Measurements from ENCODE around the gene PALM2AKAP2. TPM values are rescaled to one million over a fixed set of nuclear protein-coding genes. Genes with fewer than 3 reads are reported as not detected.

Gene PALM2AKAP2
- total RNA-seq, 1 donor from 2014 or later: 0.57 TPM

- DNase-seq (ENCODE audit: low spot score): no peak
- peaks cover 15% of the 10 kb centered on the region for H3K27me3 Mint-ChIP-seq (ENCODE audit: low read depth)
- H3K36me3 Mint-ChIP-seq (ENCODE audit: low read depth): no peaks in the 10 kb centered on the region
- no peaks in the 10 kb centered on the region for H3K9me3 Mint-ChIP-seq
- no peak overlapping the region for H3K4me3 Mint-ChIP-seq (ENCODE audit: low read depth)
- intact Hi-C loops (cut with micrococcal nuclease): no loop called here
- no peak overlapping the region for H3K27ac Mint-ChIP-seq
- H3K4me1 Mint-ChIP-seq (ENCODE audit: low read depth): no peaks in the 10 kb centered on the region
Observed at GRCh38 chr9:109797509-109797908, 17.5 kb downstream of the PALM2AKAP2 start.

DNA sequence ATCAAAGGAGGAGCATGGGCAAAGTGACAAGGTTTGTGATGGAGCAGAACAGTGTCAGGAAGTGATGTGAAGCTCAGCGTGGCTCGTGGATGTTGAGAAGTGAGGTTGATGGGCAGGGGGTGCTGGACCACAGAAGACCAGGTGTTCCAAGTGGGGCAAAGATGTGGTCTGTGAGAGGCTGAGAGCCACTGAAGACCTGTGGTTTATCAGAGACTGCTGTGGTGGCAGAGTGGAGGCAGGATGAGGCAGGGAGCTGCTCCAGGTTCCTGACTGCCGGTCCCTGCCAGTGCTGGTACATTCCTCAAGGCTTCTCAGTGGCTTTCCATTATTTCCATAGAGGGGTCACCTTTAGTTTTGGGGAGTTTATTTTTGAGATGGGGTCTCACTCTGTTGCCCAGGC, 19.1 kb downstream of the PALM2AKAP2 start:
- Mint-ChIP-seq H3K27me3 (ENCODE audit: low read depth) (peaks cover 17% of the 10 kb centered on the region), H3K4me1 (ENCODE audit: low read depth) (no peaks in the 10 kb centered on the region), H3K4me3 (ENCODE audit: low read depth) (no peak overlapping the region), H3K9me3 (no peaks in the 10 kb centered on the region), H3K27ac (no peak overlapping the region), H3K36me3 (ENCODE audit: low read depth) (no peaks in the 10 kb centered on the region)
- no peak for DNase-seq (ENCODE audit: low spot score)
- intact Hi-C loops (cut with micrococcal nuclease): no loop called here

GRCh38 chr9:109799792-109800191, 19.8 kb downstream of the PALM2AKAP2 start:
- H3K4me3 Mint-ChIP-seq (ENCODE audit: low read depth): no peak overlapping the region
- no peaks in the 10 kb centered on the region for H3K9me3 Mint-ChIP-seq
- H3K4me1 Mint-ChIP-seq (ENCODE audit: low read depth): no peaks in the 10 kb centered on the region
- no peak overlapping the region for H3K27ac Mint-ChIP-seq
- intact Hi-C loops (cut with micrococcal nuclease): no loop called here
- DNase-seq (ENCODE audit: low spot score): no peak
- peaks cover 18% of the 10 kb centered on the region for H3K27me3 Mint-ChIP-seq (ENCODE audit: low read depth)
- no peaks in the 10 kb centered on the region for H3K36me3 Mint-ChIP-seq (ENCODE audit: low read depth)

DNA sequence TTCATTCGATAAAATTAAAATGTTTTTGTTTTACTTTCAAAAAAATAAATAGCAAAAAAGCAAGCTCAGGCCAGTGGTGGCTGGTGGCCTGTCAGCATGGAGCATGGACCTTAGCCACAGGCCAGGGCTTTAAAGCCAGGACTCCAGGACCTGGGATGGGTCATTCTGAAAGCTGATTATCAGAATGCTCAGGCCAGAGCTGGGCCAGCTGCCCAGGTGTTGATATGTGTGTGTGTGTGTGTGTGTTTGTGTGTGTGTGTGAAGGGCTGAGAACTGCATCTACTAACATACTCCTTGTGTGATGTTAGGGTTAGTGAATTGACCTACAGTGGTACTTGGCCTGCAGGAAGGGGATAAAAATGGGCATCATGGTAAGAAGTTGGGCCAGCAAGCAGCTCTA, 21.5 kb downstream of the PALM2AKAP2 start:
- no peak for DNase-seq (ENCODE audit: low spot score)
- no peaks in the 10 kb centered on the region for H3K36me3 Mint-ChIP-seq (ENCODE audit: low read depth)
- intact Hi-C loops (cut with micrococcal nuclease): no loop called here
- no peak overlapping the region for H3K27ac Mint-ChIP-seq
- no peaks in the 10 kb centered on the region for H3K9me3 Mint-ChIP-seq
- H3K4me3 Mint-ChIP-seq (ENCODE audit: low read depth): no peak overlapping the region
- no peaks in the 10 kb centered on the region for H3K4me1 Mint-ChIP-seq (ENCODE audit: low read depth)
- H3K27me3 Mint-ChIP-seq (ENCODE audit: low read depth): peaks cover 21% of the 10 kb centered on the region

DNA sequence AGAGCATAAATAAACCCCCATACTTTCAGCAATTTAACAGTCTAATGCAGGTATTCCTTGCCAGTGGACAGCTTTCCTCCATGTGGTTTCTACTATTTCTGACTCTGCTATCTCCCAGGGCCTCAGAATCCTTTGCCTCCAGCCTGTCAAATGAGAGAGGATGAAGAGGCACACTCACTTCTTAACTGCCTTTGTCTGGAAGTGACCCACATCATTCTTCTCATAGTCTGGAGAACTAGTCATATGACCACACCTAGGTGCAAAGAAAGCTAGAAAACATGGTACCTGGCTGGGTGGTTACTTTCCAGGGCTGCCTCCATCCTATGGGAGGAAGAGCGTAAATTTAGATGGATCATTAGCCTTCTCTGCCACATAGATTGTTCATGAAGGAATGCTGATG, 22.5 kb downstream of the PALM2AKAP2 start:
- H3K4me1 Mint-ChIP-seq (ENCODE audit: low read depth): no peaks in the 10 kb centered on the region
- DNase-seq (ENCODE audit: low spot score): no peak
- H3K36me3 Mint-ChIP-seq (ENCODE audit: low read depth): no peaks in the 10 kb centered on the region
- H3K27ac Mint-ChIP-seq: no peak overlapping the region
- no peak overlapping the region for H3K4me3 Mint-ChIP-seq (ENCODE audit: low read depth)
- H3K9me3 Mint-ChIP-seq: no peaks in the 10 kb centered on the region
- intact Hi-C loops (cut with micrococcal nuclease): no loop called here
- H3K27me3 Mint-ChIP-seq (ENCODE audit: low read depth): peaks cover 25% of the 10 kb centered on the region

- intact Hi-C loops (cut with micrococcal nuclease): no loop called here
- Mint-ChIP-seq H3K36me3 (ENCODE audit: low read depth) (no peaks in the 10 kb centered on the region), H3K27ac (no peak overlapping the region), H3K9me3 (no peaks in the 10 kb centered on the region), H3K4me3 (ENCODE audit: low read depth) (no peak overlapping the region), H3K27me3 (ENCODE audit: low read depth) (peaks cover 26% of the 10 kb centered on the region), H3K4me1 (ENCODE audit: low read depth) (no peaks in the 10 kb centered on the region)
- no peak for DNase-seq (ENCODE audit: low spot score)
Observed at GRCh38 chr9:109805050-109805449, 25.1 kb downstream of the PALM2AKAP2 start.

DNA sequence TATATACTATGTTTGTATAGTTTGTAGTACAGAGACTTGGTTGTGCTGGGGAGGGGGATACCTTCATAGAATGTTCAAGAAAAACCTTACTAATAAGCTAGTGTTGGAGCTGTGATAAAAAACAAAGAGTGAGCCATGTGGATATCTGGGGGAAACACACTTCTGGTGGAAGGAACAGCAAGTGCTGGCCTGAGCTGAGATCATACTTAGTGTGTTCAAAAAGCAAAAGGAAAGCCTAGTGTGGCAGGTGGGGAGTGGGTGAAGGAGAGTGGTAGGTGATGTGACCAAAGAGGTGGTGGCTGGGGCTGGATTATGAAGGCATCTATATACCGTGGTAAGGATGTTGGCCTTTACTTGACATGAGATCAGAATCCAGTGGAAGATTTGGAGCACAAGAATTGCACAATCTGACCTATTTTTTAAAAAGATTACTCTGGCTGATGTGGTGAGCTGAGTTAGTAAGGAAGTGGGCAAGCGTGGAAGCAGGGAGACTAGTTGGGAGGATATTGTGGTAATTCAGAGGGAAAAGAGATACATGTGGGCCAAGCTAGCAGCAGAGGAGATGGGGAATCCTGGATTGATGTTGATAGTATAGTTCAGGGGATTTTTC, 26.6 kb downstream of the PALM2AKAP2 start:
- Mint-ChIP-seq H3K9me3 (no peaks in the 10 kb centered on the region), H3K27ac (no peak overlapping the region), H3K4me1 (ENCODE audit: low read depth) (no peaks in the 10 kb centered on the region), H3K27me3 (ENCODE audit: low read depth) (peaks cover 29% of the 10 kb centered on the region), H3K4me3 (ENCODE audit: low read depth) (no peak overlapping the region), H3K36me3 (ENCODE audit: low read depth) (no peaks in the 10 kb centered on the region)
- intact Hi-C loops (cut with micrococcal nuclease): no loop called here
- no peak for DNase-seq (ENCODE audit: low spot score)

DNA sequence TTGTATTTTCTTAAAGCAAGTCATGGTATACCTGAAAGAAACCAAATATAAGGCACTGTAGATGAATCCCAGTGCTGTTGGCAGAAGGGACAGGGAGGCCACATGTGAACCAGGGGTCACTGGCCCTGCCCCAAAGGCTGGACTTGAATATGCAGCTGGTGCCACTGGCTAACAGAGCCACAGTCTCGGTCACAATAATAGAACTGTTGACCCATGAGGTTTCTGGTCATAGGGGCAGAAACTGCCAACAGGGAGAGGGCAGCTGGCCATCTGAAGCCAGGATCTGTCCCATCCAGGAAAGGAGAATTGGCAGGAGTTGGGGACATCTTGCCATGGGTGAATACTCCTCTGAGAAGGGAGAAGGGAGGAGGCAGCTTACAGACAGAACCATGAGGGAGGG, 31.9 kb downstream of the PALM2AKAP2 start:
- Mint-ChIP-seq H3K9me3 (no peaks in the 10 kb centered on the region), H3K36me3 (ENCODE audit: low read depth) (no peaks in the 10 kb centered on the region), H3K4me1 (ENCODE audit: low read depth) (peaks cover 3% of the 10 kb centered on the region), H3K4me3 (ENCODE audit: low read depth) (no peak overlapping the region), H3K27ac (no peak overlapping the region), H3K27me3 (ENCODE audit: low read depth) (peaks cover 12% of the 10 kb centered on the region)
- intact Hi-C loops (cut with micrococcal nuclease): no loop called here
- DNase-seq (ENCODE audit: low spot score): no peak

- peaks cover 10% of the 10 kb centered on the region for H3K27me3 Mint-ChIP-seq (ENCODE audit: low read depth)
- no peak overlapping the region for H3K27ac Mint-ChIP-seq
- H3K4me3 Mint-ChIP-seq (ENCODE audit: low read depth): no peak overlapping the region
- intact Hi-C loops (cut with micrococcal nuclease): no loop called here
- no peak for DNase-seq (ENCODE audit: low spot score)
- H3K36me3 Mint-ChIP-seq (ENCODE audit: low read depth): no peaks in the 10 kb centered on the region
- H3K4me1 Mint-ChIP-seq (ENCODE audit: low read depth): peaks cover 3% of the 10 kb centered on the region
- no peaks in the 10 kb centered on the region for H3K9me3 Mint-ChIP-seq
Observed at GRCh38 chr9:109812331-109812730, 32.3 kb downstream of the PALM2AKAP2 start.

- H3K27ac Mint-ChIP-seq: no peak overlapping the region
- no peak overlapping the region for H3K4me3 Mint-ChIP-seq (ENCODE audit: low read depth)
- peaks cover 9% of the 10 kb centered on the region for H3K27me3 Mint-ChIP-seq (ENCODE audit: low read depth)
- DNase-seq (ENCODE audit: low spot score): no peak
- no peaks in the 10 kb centered on the region for H3K36me3 Mint-ChIP-seq (ENCODE audit: low read depth)
- intact Hi-C loops (cut with micrococcal nuclease): no loop called here
- H3K4me1 Mint-ChIP-seq (ENCODE audit: low read depth): peaks cover 3% of the 10 kb centered on the region
- no peaks in the 10 kb centered on the region for H3K9me3 Mint-ChIP-seq
Observed at GRCh38 chr9:109812818-109813281, 32.9 kb downstream of the PALM2AKAP2 start.

- Mint-ChIP-seq H3K27me3 (ENCODE audit: low read depth) (peaks cover 8% of the 10 kb centered on the region), H3K27ac (no peak overlapping the region), H3K36me3 (ENCODE audit: low read depth) (no peaks in the 10 kb centered on the region), H3K4me3 (ENCODE audit: low read depth) (no peak overlapping the region), H3K9me3 (no peaks in the 10 kb centered on the region), H3K4me1 (ENCODE audit: low read depth) (peaks cover 3% of the 10 kb centered on the region)
- DNase-seq (ENCODE audit: low spot score): no peak
- intact Hi-C loops (cut with micrococcal nuclease): no loop called here
Observed at GRCh38 chr9:109813303-109813702, 33.3 kb downstream of the PALM2AKAP2 start.

GRCh38 chr9:109813829-109814228, 33.8 kb downstream of the PALM2AKAP2 start:
- Mint-ChIP-seq H3K4me1 (ENCODE audit: low read depth) (peaks cover 3% of the 10 kb centered on the region), H3K27ac (no peak overlapping the region), H3K9me3 (no peaks in the 10 kb centered on the region), H3K36me3 (ENCODE audit: low read depth) (no peaks in the 10 kb centered on the region), H3K27me3 (ENCODE audit: low read depth) (peaks cover 8% of the 10 kb centered on the region), H3K4me3 (ENCODE audit: low read depth) (no peak overlapping the region)
- no peak for DNase-seq (ENCODE audit: low spot score)
- intact Hi-C loops (cut with micrococcal nuclease): no loop called here

GRCh38 chr9:109815366-109815947, 35.5 kb downstream of the PALM2AKAP2 start:
- H3K4me3 Mint-ChIP-seq (ENCODE audit: low read depth): no peak overlapping the region
- intact Hi-C loops (cut with micrococcal nuclease): loop anchor here (5.0 kb wide), 1 partner anchor 72 kb away; no protein-coding TSS in a partner anchor
- DNase-seq (ENCODE audit: low spot score): no peak
- no peaks in the 10 kb centered on the region for H3K36me3 Mint-ChIP-seq (ENCODE audit: low read depth)
- no peak overlapping the region for H3K27ac Mint-ChIP-seq
- H3K4me1 Mint-ChIP-seq (ENCODE audit: low read depth): peaks cover 3% of the 10 kb centered on the region
- no peaks in the 10 kb centered on the region for H3K9me3 Mint-ChIP-seq
- peaks cover 4% of the 10 kb centered on the region for H3K27me3 Mint-ChIP-seq (ENCODE audit: low read depth)
